GM10248 (cell line): Measurements from ENCODE around the gene WDR6.

Source experiments
- CTCF ChIA-PET: fragments of 300-600 bp; sonication (Branson Sonifier 250); formaldehyde crosslinking; extraction: SDS; loops from one replicate; lab custom pipeline; 2021; ENCODE audit warnings: antibody characterized with exemption; lab: Yijun Ruan, JAX
- POLR2A ChIA-PET: fragments of 350-650 bp; sonication (Branson Sonifier 250); formaldehyde crosslinking; extraction: SDS; loops from one replicate; lab custom pipeline; 2020; ENCODE audit warnings: antibody characterized with exemption; lab: Yijun Ruan, JAX
- DNase-seq: peaks from one replicate; pipeline ENCODE4 v3.0.0; 2012; ENCODE audit errors: extremely low spot score
- TF ChIP-seq, protein P1 (sequence below): IDR thresholded peaks from 2 replicates; pipeline ENCODE4 v1.5.1; 2012; ENCODE audit warnings: mild to moderate bottlenecking, low read depth; ENCODE audit errors: extremely low read depth, missing control alignments, control extremely low read depth

WDR6 gene

DNA sequence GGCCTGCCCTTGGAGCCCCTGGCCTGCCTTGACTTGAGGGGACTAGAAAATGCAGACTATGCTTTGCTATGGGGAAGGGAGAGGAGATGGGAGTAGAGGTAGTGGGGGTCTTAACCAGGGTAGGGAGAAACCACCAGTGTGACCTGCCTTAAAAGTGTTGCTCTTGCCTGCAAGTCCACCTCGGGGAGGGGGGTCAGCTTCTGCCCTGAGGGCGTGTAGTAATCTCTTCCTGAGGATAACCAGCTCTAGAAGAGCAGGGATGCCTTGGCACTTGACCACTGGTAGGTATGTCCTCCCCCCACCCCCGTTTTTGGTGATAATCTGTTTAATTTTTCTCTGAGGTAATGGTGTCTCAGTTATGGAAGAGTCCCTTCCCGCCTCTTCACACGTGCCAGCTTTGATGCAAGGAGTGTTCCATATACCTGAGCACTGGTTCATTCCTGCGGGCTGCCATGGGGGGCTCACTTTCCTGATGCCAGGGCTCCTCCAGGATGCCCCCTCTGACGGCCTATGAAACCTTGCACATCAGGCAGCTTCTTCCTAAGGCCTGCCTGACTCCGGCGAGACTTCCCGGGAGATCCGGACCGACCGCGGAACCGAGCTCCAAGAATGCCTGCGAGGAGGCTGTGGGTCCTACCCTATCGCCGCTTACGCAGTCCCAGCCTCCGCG is 17.9 kb upstream of the WDR6 start:
- no peak for DNase-seq
- ChIA-PET POLR2A (interaction anchor here (0.6 to 1.8 kb wide), 7 partner anchors 13 to 109 kb away, joined by 3 to 7 read pairs (median 4); partner anchors contain the start of genes DALRD3, IMPDH2 and WDR6), CTCF (interaction anchor here (0.7 to 6.8 kb wide), 24 partner anchors 10 to 1347 kb away, joined by 3 to 65 read pairs (median 5); partner anchors contain the start of genes DALRD3, IMPDH2, KLHDC8B and NDUFAF3)
- TF ChIP-seq, protein P1, sequence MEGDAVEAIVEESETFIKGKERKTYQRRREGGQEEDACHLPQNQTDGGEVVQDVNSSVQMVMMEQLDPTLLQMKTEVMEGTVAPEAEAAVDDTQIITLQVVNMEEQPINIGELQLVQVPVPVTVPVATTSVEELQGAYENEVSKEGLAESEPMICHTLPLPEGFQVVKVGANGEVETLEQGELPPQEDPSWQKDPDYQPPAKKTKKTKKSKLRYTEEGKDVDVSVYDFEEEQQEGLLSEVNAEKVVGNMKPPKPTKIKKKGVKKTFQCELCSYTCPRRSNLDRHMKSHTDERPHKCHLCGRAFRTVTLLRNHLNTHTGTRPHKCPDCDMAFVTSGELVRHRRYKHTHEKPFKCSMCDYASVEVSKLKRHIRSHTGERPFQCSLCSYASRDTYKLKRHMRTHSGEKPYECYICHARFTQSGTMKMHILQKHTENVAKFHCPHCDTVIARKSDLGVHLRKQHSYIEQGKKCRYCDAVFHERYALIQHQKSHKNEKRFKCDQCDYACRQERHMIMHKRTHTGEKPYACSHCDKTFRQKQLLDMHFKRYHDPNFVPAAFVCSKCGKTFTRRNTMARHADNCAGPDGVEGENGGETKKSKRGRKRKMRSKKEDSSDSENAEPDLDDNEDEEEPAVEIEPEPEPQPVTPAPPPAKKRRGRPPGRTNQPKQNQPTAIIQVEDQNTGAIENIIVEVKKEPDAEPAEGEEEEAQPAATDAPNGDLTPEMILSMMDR, result no peak

DNA sequence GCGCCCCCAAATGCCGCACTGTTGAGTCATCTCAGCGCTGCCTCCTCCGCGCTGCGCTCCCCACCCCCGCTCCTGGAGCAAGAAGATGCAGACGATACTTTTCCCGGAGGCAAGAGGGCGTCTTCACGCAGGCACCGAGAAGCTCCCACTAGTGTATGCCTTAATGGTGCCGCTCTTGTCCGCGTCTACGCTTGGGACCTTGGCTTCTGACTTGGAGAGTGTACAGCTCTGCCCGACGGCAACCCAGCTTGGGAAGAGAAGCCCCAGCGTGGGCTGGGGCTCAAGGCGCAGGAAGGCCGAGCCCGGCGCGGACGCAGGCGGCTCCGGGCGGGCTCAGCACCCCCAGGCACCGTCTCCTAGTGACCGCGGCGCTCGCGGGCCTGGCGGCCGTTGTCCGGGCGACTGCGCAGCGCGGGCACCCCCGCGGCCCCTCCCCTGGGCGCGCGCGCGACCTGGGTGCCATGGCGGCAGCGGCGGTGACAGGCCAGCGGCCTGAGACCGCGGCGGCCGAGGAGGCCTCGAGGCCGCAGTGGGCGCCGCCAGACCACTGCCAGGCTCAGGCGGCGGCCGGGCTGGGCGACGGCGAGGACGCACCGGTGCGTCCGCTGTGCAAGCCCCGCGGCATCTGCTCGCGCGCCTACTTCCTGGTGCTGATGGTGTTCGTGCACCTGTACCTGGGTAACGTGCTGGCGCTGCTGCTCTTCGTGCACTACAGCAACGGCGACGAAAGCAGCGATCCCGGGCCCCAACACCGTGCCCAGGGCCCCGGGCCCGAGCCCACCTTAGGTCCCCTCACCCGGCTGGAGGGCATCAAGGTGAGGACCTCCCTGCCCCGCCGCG is 17.2 kb upstream of the WDR6 start, which contains the start of gene P4HTM:
P4HTM (plus strand) TSS at position 446 of the 840 bp plus-strand sequence; CDS start at position 462, 16 bp downstream.
- ChIA-PET CTCF (interaction anchor here (0.7 to 6.8 kb wide), 20 partner anchors 10 to 1346 kb away, joined by 3 to 65 read pairs (median 5); partner anchors contain the start of genes DALRD3, IMPDH2, NDUFAF3 and QRICH1), POLR2A (interaction anchor here (0.6 to 1.8 kb wide), 6 partner anchors 17 to 109 kb away, joined by 3 to 7 read pairs (median 4); partner anchors contain the start of genes DALRD3, IMPDH2 and WDR6)
- TF ChIP-seq, protein P1, result peak; percentile 23
- peak; percentile 77 for DNase-seq

DNA sequence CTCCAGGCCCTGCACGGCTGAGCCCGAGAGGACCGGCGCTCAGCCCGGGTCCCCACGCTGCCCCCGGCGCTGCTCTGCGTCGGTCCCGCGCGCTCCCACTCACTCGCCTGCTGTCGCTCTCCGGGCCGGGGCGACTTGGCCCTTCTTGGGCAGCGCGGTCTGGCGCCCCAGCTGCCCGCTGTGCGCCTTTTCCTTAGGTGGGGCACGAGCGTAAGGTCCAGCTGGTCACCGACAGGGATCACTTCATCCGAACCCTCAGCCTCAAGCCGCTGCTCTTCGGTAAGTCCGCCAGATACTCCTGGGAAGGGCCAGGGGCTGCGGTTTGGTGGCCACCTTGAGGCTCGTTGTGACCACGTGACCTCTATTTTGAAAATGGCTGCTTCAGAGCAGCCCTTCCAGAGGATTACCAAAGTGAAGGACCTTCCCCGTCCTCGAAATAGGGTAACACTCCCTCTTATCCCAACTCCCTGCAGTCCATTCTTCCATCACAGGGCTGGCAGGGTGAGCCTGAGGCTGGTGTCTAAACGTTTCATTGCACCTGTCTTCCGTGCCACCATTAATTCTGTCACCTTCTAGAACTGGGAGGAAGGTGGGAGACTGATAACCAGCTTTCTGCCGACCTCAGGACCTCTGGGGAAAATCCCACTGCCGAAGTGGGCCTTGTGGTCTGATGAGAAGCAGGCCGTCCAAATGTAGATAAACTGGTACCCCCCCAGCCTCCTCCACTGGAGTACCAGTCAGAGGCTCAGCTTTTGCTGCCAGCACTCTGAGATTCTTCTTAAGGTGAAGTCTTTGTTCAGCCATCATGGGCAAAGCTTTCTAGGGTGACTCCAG is 16.3 kb upstream of the WDR6 start:
- peak; percentile 41 for DNase-seq

DNA sequence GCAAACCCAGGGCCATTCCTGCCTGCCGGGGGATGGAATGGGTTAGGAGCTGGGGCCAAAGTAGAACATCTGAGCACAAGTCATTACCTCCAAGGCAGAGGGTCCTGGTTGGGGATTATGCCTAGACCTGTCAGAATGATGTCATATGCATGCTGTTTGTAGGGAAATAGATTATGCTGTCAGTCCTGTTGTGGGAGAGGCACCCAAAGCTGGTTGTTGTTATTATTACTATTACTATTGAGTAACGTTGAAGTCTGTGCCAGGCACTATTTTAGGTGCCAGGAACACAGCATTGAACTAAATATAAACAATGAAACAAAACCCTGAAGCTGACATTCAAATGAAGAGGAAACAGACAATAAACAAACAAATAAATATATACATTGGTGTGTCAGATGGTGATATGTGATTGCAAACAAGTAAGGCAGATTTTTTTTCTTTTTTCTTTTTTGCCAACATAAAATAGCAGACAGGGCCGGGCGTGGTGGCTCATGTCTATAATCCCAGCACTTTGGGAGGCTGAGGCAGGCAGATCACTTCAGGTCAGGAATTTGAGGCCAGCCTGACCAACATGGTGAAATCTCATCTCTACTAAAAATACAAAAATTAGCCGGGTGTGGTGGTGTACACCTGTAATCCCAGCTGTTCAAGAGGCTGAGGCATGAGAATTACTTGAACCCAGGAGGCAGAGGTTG is 15.2 kb upstream of the WDR6 start:
- ChIA-PET CTCF (interaction anchor here (0.7 to 2.0 kb wide), 7 partner anchors 9 to 457 kb away, joined by 3 to 9 read pairs (median 4); partner anchors contain the start of genes ARIH2, NDUFAF3 and WDR6), POLR2A (interaction anchor here (0.6 to 1.6 kb wide), 3 partner anchors 15 to 78 kb away, joined by 3 to 7 read pairs (median 3); partner anchors contain the start of gene WDR6)
- TF ChIP-seq, protein P1, result no peak
- DNase-seq, result no peak

More for the DNA sequence above, 16.3 kb upstream of the WDR6 start:
- CTCF ChIA-PET, result interaction anchor here (0.9 to 6.8 kb wide), 7 partner anchors 11 to 458 kb away, joined by 3 to 41 read pairs (median 3); partner anchors contain the start of genes NDUFAF3, QRICH1 and WDR6
- TF ChIP-seq, protein P1, result no peak
- POLR2A ChIA-PET, result interaction anchor here (0.7 to 1.7 kb wide), 4 partner anchors 16 to 39 kb away, joined by 3 to 7 read pairs (median 6); partner anchors contain the start of genes IMPDH2 and WDR6

DNA sequence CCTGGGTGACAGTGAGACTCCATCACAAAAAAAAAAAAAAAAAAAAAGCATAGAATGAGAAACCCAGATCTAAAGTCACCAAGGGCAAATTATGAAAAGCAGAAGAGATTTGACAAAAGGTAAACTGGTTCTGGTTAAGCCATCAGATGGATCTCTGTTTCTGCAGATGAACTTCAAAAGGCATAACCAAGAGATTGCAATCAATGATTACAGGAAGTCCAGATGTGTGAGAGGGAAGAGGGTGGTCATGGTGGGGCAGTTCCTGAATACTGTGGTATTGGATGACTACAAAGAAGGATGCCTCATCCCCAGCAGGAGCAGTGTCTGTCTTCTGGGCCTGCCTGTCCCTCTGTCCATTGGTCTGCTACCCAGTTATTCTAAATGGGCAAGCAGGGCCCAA is 13.4 kb upstream of the WDR6 start:
- ChIA-PET CTCF (interaction anchor here (2.2 kb wide), 1 partner anchor 14 kb away, joined by 10 read pairs; the partner anchor contains the start of gene WDR6), POLR2A (no interaction called here)
- no peak for DNase-seq
- TF ChIP-seq, protein P1, result no peak
